Hepatocyte (in vitro differentiated cells): ENCODE measurements around the gene ORC1. TPM values are rescaled to one million over a fixed set of nuclear protein-coding genes. Genes with fewer than 3 reads are reported as not detected.
"Not testable (repeated sequence)": the region's sequence is repeated elsewhere in the genome, so short reads cannot be mapped to it uniquely, and the experiment has no call there.

Source experiments
- DNase-seq: peaks from one replicate; pipeline ENCODE4 v3.0.0-alpha.2; 2016; ENCODE audit warnings: low spot score
- H2AFZ ChIP-seq: fragments of 200-600 bp; sonication (generic); 2 replicates; pipeline ENCODE4 v1.6.0; 2016; ENCODE audit warnings: antibody characterized with exemption, mild to moderate bottlenecking
- H3K27ac ChIP-seq: fragments of 200-600 bp; sonication (generic); 2 replicates; pipeline ENCODE4 v1.5.1; 2016; ENCODE audit warnings: mild to moderate bottlenecking
- H3K27me3 ChIP-seq: fragments of 200-600 bp; sonication (generic); 2 replicates; pipeline ENCODE4 v1.6.1; 2016
- H3K36me3 ChIP-seq: fragments of 200-600 bp; sonication (generic); replicated peaks from 2 replicates; pipeline ENCODE4 v1.5.1; 2016; ENCODE audit warnings: low read depth; ENCODE audit not compliant: insufficient read depth
- H3K4me1 ChIP-seq: fragments of 200-600 bp; sonication (generic); 2 replicates; pipeline ENCODE4 v1.5.1; 2016; ENCODE audit warnings: mild to moderate bottlenecking, moderate library complexity; ENCODE audit not compliant: insufficient read depth
- H3K4me2 ChIP-seq: fragments of 200-600 bp; sonication (generic); 2 replicates; pipeline ENCODE4 v1.6.0; 2016
- H3K4me3 ChIP-seq: fragments of 200-600 bp; sonication (generic); 2 replicates; pipeline ENCODE4 v1.5.1; 2016; ENCODE audit warnings: mild to moderate bottlenecking
- H3K79me2 ChIP-seq: fragments of 200-600 bp; sonication (generic); 2 replicates; pipeline ENCODE4 v1.6.0; 2017; ENCODE audit warnings: mild to moderate bottlenecking
- H3K9me2 ChIP-seq: fragments of 200-600 bp; sonication (generic); replicated peaks from 2 replicates; pipeline ENCODE4 v1.6.0; 2017; ENCODE audit warnings: mild to moderate bottlenecking; ENCODE audit not compliant: insufficient read depth
- H3K9me3 ChIP-seq: fragments of 200-600 bp; sonication (generic); 2 replicates; pipeline ENCODE4 v1.5.1; 2016; ENCODE audit warnings: low read depth, mild to moderate bottlenecking
- H4K20me1 ChIP-seq: fragments of 200-600 bp; sonication (generic); 2 replicates; pipeline ENCODE4 v1.6.0; 2016; ENCODE audit warnings: mild to moderate bottlenecking; ENCODE audit not compliant: insufficient read depth, poor library complexity, severe bottlenecking
- CTCF ChIP-seq: fragments of 200-600 bp; sonication (generic); IDR thresholded peaks from 2 replicates; pipeline ENCODE4 v1.5.1; 2016; ENCODE audit warnings: antibody characterized with exemption, mild to moderate bottlenecking; ENCODE audit not compliant: poor library complexity
- EZH2 ChIP-seq: fragments of 200-600 bp; sonication (generic); IDR thresholded peaks from 2 replicates; pipeline ENCODE4 v1.6.1; 2016; ENCODE audit warnings: antibody characterized with exemption, mild to moderate bottlenecking, borderline replicate concordance
- EZH2phosphoT487 ChIP-seq: fragments of 200-600 bp; sonication (generic); IDR thresholded peaks from one replicate; pipeline ENCODE4 v1.6.1; 2018; ENCODE audit warnings: antibody characterized with exemption, mild to moderate bottlenecking, low read depth, moderate library complexity; ENCODE audit not compliant: unreplicated experiment, severe bottlenecking
- WGBS: methylation state at CpG from one replicate; pipeline ENCODE4 v1.1.6; 2016; ENCODE audit warnings: low lambda C conversion rate; ENCODE audit errors: missing lambda C conversion rate; 5-methylcytosine and 5-hydroxymethylcytosine counted together
- polyA plus RNA-seq: library from polyadenylated mRNA; unstranded; fragments of >200 nt; fragmentation: Nextera tagmentation; extraction: Ambion mirVana; gene quantifications from 2 replicates; pipeline ENCODE4 v1.2.1, GENCODE V29; 2016
- total RNA-seq: library from RNA; depleted of rRNA; stranded (reverse); fragments of >200 nt; gene quantifications from 2 replicates; pipeline ENCODE4 v1.2.3, GENCODE V29; 2014

The ORC1 gene
- total and polyA plus RNA-seq, 2 experiments from 2014 or later = 1.3 to 2.6 TPM

GRCh38 chr1:52386458-52386857, 17.8 kb downstream of the ORC1 start:
- Histone ChIP-seq H3K36me3 (no peaks in the 10 kb centered on the region), H3K9me3 (no peaks in the 10 kb centered on the region), H2AFZ (no peak overlapping the region), H3K27me3 (no peaks in the 10 kb centered on the region), H3K79me2 (no peaks in the 10 kb centered on the region), H3K4me3 (no peak overlapping the region), H3K4me1 (no peaks in the 10 kb centered on the region), H4K20me1 (no peaks in the 10 kb centered on the region), H3K9me2 (no peaks in the 10 kb centered on the region), H3K4me2 (no peak overlapping the region), H3K27ac (no peak overlapping the region)
- no peak for TF ChIP-seq EZH2
- TF ChIP-seq EZH2phosphoT487 = no peak
- no peak for TF ChIP-seq CTCF
- DNase-seq = no peak
- 60% methylated on average over 5 of the region's 5 CpGs for WGBS

- Histone ChIP-seq H3K27me3 (no peaks in the 10 kb centered on the region), H4K20me1 (no peaks in the 10 kb centered on the region), H3K36me3 (no peaks in the 10 kb centered on the region), H3K4me2 (no peak overlapping the region), H3K4me1 (no peaks in the 10 kb centered on the region), H2AFZ (no peak overlapping the region), H3K9me2 (no peaks in the 10 kb centered on the region), H3K27ac (no peak overlapping the region), H3K79me2 (no peaks in the 10 kb centered on the region), H3K4me3 (no peak overlapping the region), H3K9me3 (no peaks in the 10 kb centered on the region)
- TF ChIP-seq EZH2 (no peak), CTCF (no peak), EZH2phosphoT487 (no peak)
- WGBS = 99% methylated on average over 3 of the region's 3 CpGs
- DNase-seq = no peak
These were observed 18.8 kb downstream of the ORC1 start for GRCh38 chr1:52385376-52385775.

GRCh38 chr1:52369851-52370250, 34.4 kb downstream of the ORC1 start:
- not testable (repeated sequence) for H4K20me1 ChIP-seq, H3K79me2 ChIP-seq, H3K9me2 ChIP-seq, H3K4me1 ChIP-seq, H3K36me3 ChIP-seq, H3K4me3 ChIP-seq, H2AFZ ChIP-seq, DNase-seq, H3K27me3 ChIP-seq, H3K9me3 ChIP-seq, H3K4me2 ChIP-seq, H3K27ac ChIP-seq
- WGBS = 60% methylated on average over 1 of the region's 1 CpG

DNA sequence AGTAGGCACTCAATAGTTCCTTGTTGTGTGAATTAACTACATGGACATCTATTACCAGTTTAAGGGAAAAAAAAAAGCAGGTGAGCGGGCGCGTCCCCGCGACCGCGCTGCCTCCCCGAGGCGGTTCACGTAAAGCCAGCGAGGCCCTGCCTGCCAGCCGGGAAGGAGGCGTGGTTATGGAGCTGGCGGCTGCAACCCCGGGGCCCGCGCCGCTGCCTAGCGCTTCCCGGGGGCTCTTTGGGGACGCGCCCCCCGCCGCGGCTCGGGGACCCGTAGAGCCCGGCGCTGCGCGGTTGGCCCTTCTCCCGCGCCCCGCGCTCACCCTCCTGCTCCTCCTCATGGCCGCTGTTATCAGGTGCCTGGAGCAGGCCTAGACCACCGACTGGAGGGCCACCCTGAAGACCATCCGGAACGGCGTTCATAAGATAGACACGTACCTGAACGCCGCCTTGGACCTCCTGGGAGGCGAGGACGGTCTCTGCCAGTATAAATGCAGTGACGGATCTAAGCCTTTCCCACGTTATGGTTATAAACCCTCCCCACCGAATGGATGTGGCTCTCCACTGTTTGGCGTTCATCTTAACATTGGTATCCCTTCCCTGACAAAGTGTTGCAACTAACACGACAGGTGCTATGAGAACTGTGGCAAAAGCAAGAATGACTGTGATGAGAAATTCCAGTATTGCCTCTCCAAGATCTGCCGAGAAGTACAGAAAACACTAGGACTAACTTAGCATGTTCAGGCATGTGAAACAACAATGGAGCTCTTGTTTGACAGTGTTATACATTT, 35.6 kb downstream of the ORC1 start:
- peak overlapping the region; percentile 77 for H3K27ac ChIP-seq
- peak overlapping the region; percentile 91 for H2AFZ ChIP-seq
- H4K20me1 ChIP-seq = peaks cover 5% of the 10 kb centered on the region
- WGBS = 3% methylated on average over 51 of the region's 51 CpGs
- H3K9me3 ChIP-seq = no peaks in the 10 kb centered on the region
- peak overlapping the region; percentile 76 for H3K4me2 ChIP-seq
- peak; percentile 87 for DNase-seq
- H3K4me3 ChIP-seq = peak overlapping the region; percentile 38
- no peaks in the 10 kb centered on the region for H3K36me3 ChIP-seq
- H3K27me3 ChIP-seq = no peaks in the 10 kb centered on the region
- H3K79me2 ChIP-seq = peaks cover 15% of the 10 kb centered on the region
- TF ChIP-seq CTCF (peak; percentile 22), EZH2phosphoT487 (no peak), EZH2 (no peak)
- H3K9me2 ChIP-seq = no peaks in the 10 kb centered on the region
- peaks cover 15% of the 10 kb centered on the region for H3K4me1 ChIP-seq
